OCI-LY1 (cell line): ENCODE data around the gene OR52N1.

ENCODE experiments used
- EZH2 ChIP-seq: fragments of 200-600 bp; sonication (generic), shearing (Covaris generic); IDR thresholded peaks from 2 replicates; pipeline ENCODE4 v1.8.0; 2017; ENCODE audit warnings: borderline replicate concordance, mixed run types, mild to moderate bottlenecking, antibody characterized with exemption, low read length, moderate library complexity, mixed read lengths
- TF ChIP-seq, protein P1 (sequence below): fragments of 200-600 bp; sonication (generic), shearing (Covaris generic); IDR thresholded peaks from 2 replicates; pipeline ENCODE4 v1.5.1; 2017; ENCODE audit warnings: mild to moderate bottlenecking, antibody characterized with exemption, low read length, moderate library complexity, mixed read lengths

- TF ChIP-seq, protein P1, sequence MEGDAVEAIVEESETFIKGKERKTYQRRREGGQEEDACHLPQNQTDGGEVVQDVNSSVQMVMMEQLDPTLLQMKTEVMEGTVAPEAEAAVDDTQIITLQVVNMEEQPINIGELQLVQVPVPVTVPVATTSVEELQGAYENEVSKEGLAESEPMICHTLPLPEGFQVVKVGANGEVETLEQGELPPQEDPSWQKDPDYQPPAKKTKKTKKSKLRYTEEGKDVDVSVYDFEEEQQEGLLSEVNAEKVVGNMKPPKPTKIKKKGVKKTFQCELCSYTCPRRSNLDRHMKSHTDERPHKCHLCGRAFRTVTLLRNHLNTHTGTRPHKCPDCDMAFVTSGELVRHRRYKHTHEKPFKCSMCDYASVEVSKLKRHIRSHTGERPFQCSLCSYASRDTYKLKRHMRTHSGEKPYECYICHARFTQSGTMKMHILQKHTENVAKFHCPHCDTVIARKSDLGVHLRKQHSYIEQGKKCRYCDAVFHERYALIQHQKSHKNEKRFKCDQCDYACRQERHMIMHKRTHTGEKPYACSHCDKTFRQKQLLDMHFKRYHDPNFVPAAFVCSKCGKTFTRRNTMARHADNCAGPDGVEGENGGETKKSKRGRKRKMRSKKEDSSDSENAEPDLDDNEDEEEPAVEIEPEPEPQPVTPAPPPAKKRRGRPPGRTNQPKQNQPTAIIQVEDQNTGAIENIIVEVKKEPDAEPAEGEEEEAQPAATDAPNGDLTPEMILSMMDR = no peak
- TF ChIP-seq EZH2 = no peak
Observed at GRCh38 chr11:5749836-5750235, 41.2 kb downstream of the OR52N1 start.
